K562 (cell line): Measurements from ENCODE around the gene PTPN7. TPM values are rescaled to one million over a fixed set of nuclear protein-coding genes. Genes with fewer than 3 reads are reported as not detected.

ENCODE experiments used
- BRD9 ChIP-seq: fragments of 450-650 bp; IDR thresholded peaks from 2 replicates; pipeline ENCODE4 v1.6.1; 2018; ENCODE audit warnings: low read depth; ENCODE audit not compliant: partially characterized antibody
- CTCFL ChIP-seq: IDR thresholded peaks from 2 replicates; pipeline ENCODE4 v1.6.1; 2011; ENCODE audit warnings: borderline replicate concordance, low read depth, mild to moderate bottlenecking, moderate library complexity, low read length; ENCODE audit not compliant: insufficient read depth, poor library complexity, severe bottlenecking
- DACH1 ChIP-seq: fragments of 450-650 bp; IDR thresholded peaks from 2 replicates; pipeline ENCODE4 v1.6.1; 2018; ENCODE audit not compliant: partially characterized antibody
- FOXO4 ChIP-seq: fragments of 450-650 bp; formaldehyde crosslinking; IDR thresholded peaks from 2 replicates; pipeline ENCODE4 v1.4.0; 2020; ENCODE audit warnings: mild to moderate bottlenecking, moderate library complexity
- GATA2 ChIP-seq: sonication (generic); formaldehyde crosslinking; IDR thresholded peaks from 2 replicates; pipeline ENCODE4 v1.4.0; 2020; ENCODE audit warnings: mild to moderate bottlenecking, missing genetic modification reagents
- HDAC6 ChIP-seq: IDR thresholded peaks from 2 replicates; pipeline ENCODE4 v1.6.1; 2012; ENCODE audit warnings: low read depth, mild to moderate bottlenecking, control low read depth, inconsistent platforms, low read length, moderate library complexity
- KLF16 ChIP-seq: IDR thresholded peaks from 2 replicates; pipeline ENCODE4 v1.6.1; 2016; ENCODE audit warnings: antibody characterized with exemption
- NR2F6 ChIP-seq: fragments of 450-650 bp; formaldehyde crosslinking; IDR thresholded peaks from 2 replicates; pipeline ENCODE4 v1.4.0; 2020; ENCODE audit warnings: mild to moderate bottlenecking
- NR4A1 ChIP-seq, 2 experiments: fragments of 250-450 bp in 1 of 2; fragments of 450-650 bp in 1 of 2; sonication (Bioruptor Pico) in 1 of 2; IDR thresholded peaks; 2 replicates each; pipeline versions ENCODE4 v1.4.0 to v1.6.1; 2016 to 2020; ENCODE audit warnings: mild to moderate bottlenecking in 2 of 2, missing compliant biosample characterization in 1 of 2, missing genetic modification characterization in 1 of 2, moderate library complexity in 1 of 2
- RCOR1 ChIP-seq, 2 experiments: IDR thresholded peaks; 2 replicates each; pipeline ENCODE4 v1.6.1; 2012; ENCODE audit warnings: low read depth in 2 of 2, low read length in 2 of 2, borderline replicate concordance in 1 of 2, improper control_type of control experiment in 1 of 2
- RERE ChIP-seq: sonication (generic); formaldehyde crosslinking; IDR thresholded peaks from 2 replicates; pipeline ENCODE4 v1.8.0; 2023; ENCODE audit warnings: missing genetic modification reagents, mild to moderate bottlenecking, borderline replicate concordance
- THAP12 ChIP-seq: fragments of 250-450 bp; sonication (Bioruptor Pico); IDR thresholded peaks from 2 replicates; pipeline ENCODE4 v1.9.0; 2021; ENCODE audit warnings: mild to moderate bottlenecking, inconsistent platforms
- XRCC5 ChIP-seq: fragments of 200-400 bp; formaldehyde crosslinking; IDR thresholded peaks from 2 replicates; pipeline ENCODE4 v1.6.1; 2017; ENCODE audit warnings: low read depth, mild to moderate bottlenecking, low read length
- ZNF316 ChIP-seq: fragments of 450-650 bp; IDR thresholded peaks from 2 replicates; pipeline ENCODE4 v1.6.1; 2016
- ZNF780A ChIP-seq: fragments of 250-450 bp; sonication (Bioruptor Pico); IDR thresholded peaks from 2 replicates; pipeline ENCODE4 v1.5.0; 2021; ENCODE audit warnings: mild to moderate bottlenecking
- polyA plus RNA-seq, 8 experiments: library from polyadenylated mRNA; depleted of rRNA in 4 of 8; stranded (reverse) in 5 of 8; unstranded in 3 of 8; fragments of >200 nt; fragmentation: Nextera tagmentation in 2 of 8; fragmentation: Illumina TruSeq in 1 of 8; extraction: Ambion mirVana in 2 of 8; extraction: Trizol in 1 of 8; gene quantifications; 2 replicates each; pipeline versions ENCODE4 v1.2.1 to v1.2.3, GENCODE V29; 2011 to 2014; ENCODE audit warnings: inconsistent platforms in 1 of 8, missing spikeins in 1 of 8
- total RNA-seq, 7 experiments: library from RNA; depleted of rRNA in 6 of 7; stranded (reverse); fragments of >200 nt in 6 of 7; fragmentation: Illumina TruSeq in 2 of 7; extraction: Trizol in 2 of 7; gene quantifications; 2 replicates each; pipeline versions ENCODE4 v1.2.1 to v1.2.3, GENCODE V29; 2011 to 2021; ENCODE audit warnings: low replicate concordance in 1 of 7

PTPN7 gene
- total and polyA plus RNA-seq, 9 of the 15 experiments (the other 6 are each of a cell fraction or from before 2014, with no cell fraction given), result 18.7 to 144 (median 120) TPM

GRCh38 chr1:202192770-202193613 lies 32.6 kb upstream of the PTPN7 start (continued):
- TF ChIP-seq NR2F6 (CRISPR knock-in tag) (no peak), ZNF316 (no peak), CTCFL (peak; percentile 29), RERE (no peak), FOXO4 (CRISPR knock-in tag) (no peak), GATA2 (no peak), BRD9 (no peak), ZNF780A (CRISPR knock-in tag) (no peak), THAP12 (no peak), DACH1 (peak; percentile 20), NR4A1 (CRISPR knock-in tag; IDR thresholded peaks at IDR 0.05) (no peak), NR4A1 (tag; IDR thresholded peaks at IDR 0.05) (no peak), RCOR1 (IDR thresholded peaks at IDR 0.05; ENCODE audit: borderline replicate concordance in 1 of 2, low read depth in 2 of 2, low read length in 2 of 2) (peak in 1 of 2 experiments; percentile 9; a peak in 1 of 4 replicates), HDAC6 (no peak), KLF16 (0 out of 2 replicates have a peak, but pooled peaks have one; percentile 53), XRCC5 (0 out of 2 replicates have a peak, but pooled peaks have one; percentile 54)
